Middle frontal gyrus (tissue), 1 donor: ENCODE results near the gene WDR82.
"Not testable (repeated sequence)": the region's sequence is repeated elsewhere in the genome, so short reads cannot be mapped to it uniquely, and the experiment has no call there.

Experiments used
- DNase-seq: peaks from one replicate; pipeline ENCODE4 v3.0.0-alpha.2; 2015; ENCODE audit warnings: low spot score; ENCODE audit errors: extremely low spot score

The WDR82 gene

DNA sequence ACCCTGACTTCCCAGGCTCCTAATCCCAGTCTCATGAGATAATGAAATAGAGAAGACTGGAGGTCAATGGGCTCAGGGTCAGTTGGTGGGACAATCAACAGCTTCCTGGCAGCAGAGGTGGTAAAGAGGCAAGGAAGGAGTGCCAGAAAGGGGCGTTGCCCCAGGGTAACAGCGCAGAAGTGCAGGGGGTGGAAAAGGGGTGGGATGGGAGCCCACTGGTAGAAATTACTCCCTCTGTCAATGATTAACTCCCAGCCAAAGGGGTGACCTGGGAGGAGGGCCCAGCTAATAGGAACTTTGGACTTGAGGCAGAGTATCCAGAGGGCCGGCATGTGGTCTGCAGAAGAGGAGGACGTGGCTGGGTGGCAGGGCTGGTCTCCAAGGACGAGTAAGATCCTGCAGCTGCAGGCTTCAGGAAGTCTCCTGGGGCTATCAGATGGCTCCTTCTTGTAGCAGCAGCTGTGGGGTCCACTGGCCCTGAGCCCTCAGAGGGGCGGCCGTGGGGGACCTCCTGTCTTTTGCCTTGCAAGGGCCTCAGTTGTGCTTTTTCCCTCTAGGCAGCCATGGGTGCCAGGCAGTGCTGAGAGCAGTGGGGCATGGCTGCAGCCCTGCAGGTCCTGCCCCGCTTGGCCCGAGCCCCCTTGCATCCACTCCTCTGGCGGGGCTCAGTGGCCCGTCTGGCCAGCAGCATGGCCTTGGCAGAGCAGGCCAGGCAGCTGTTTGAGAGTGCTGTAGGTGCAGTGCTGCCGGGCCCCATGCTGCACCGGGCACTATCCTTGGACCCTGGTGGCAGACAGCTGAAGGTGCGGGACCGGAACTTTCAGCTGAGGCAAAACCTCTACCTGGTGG is 11.5 kb upstream of the WDR82 start:
- DNase-seq = no peak

DNA sequence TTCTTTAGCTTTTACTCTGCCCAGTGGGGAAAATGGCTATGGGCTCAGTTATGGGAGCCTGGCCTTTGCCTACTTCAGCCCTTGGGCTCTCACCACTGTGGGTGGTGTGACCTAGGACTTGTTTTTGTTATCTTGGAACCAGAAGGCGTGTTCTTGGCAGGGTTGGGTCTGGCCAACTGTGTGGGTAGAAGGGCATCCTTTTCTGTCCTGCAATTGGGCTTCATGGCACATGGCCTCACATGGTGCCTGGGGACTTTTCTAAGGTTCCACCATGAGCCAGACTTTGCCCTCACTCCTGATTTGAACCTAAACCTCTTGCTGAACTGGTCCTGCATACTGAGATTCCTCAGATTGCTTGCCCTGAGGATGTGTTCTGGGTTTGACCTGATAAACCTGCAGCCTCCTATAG is 10.9 kb upstream of the WDR82 start:
- no peak for DNase-seq

DNA sequence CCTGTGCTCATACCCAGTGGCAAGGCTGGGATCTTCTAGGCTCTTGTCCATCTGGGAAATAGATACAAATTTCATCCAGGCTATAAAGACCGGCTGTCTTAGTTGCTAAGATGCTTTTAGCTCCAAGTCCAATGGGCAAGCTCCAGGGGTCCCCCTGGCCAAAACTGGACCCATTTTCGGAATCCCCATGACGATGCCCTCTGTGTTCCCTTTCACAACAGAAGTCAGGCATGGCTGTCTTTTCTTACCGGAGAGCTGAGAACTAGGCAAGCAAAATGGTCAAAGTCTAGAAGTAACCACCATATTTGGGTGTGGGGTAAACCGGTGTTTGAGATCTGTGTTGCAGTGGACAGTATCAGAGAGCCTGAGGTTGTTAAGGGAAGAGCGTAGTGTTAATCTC is 10.2 kb upstream of the WDR82 start:
- no peak for DNase-seq

DNA sequence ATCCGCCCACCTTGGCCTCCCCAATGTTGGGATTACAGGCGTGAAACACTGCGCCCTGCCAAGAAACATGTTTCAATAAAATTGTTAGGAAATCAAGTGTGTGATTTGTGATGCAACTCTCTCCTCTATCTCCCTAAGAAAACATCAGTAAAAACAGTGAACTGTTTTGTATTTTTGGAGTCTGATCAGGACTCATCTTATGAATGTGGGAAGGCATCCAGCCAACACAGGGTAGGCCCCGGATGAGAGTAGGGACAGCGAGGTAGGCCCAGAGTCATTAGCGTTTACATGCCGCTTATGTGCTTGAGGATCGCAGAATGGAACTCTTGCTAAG is 8.3 kb upstream of the WDR82 start:
- no peak for DNase-seq

DNA sequence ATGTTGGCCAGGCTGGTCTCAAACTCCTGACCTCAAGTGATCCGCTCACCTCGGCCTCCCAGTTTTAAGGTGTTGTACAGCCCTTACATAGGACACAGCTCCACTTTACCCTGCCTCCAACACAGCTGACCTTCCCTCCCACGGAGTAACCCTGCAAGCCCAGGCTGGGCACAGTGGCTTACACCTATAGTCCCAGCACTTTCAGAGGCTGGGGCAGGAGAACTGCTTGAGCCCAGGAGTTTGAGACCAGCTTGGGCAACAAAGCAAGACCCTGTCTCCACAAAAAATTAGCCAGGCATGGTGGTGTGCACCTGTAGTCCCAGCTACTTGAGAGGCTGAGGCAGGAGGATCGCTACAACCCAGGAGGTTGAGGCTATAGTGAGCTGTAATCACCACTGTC is 5.6 kb upstream of the WDR82 start:
- not testable (repeated sequence) for DNase-seq

DNA sequence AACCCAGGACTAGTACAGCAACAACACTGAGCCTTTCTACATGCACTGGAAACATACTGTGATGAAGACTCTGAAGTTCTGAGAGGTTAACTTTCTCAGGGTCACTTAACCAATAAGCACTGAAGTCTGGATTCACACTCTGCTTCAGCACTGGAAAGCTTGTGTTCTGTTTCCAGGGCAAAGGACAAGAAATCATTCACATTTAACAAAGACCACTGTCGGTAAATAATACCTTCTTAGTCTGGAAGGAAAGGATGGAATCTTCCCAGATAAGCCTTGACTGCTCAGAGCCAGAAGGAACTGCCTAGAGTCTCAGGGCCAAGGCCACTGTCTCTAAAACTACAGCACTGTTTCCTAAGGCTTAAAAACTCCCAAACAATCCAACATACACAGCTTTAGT is 4.9 kb upstream of the WDR82 start:
- no peak for DNase-seq

DNA sequence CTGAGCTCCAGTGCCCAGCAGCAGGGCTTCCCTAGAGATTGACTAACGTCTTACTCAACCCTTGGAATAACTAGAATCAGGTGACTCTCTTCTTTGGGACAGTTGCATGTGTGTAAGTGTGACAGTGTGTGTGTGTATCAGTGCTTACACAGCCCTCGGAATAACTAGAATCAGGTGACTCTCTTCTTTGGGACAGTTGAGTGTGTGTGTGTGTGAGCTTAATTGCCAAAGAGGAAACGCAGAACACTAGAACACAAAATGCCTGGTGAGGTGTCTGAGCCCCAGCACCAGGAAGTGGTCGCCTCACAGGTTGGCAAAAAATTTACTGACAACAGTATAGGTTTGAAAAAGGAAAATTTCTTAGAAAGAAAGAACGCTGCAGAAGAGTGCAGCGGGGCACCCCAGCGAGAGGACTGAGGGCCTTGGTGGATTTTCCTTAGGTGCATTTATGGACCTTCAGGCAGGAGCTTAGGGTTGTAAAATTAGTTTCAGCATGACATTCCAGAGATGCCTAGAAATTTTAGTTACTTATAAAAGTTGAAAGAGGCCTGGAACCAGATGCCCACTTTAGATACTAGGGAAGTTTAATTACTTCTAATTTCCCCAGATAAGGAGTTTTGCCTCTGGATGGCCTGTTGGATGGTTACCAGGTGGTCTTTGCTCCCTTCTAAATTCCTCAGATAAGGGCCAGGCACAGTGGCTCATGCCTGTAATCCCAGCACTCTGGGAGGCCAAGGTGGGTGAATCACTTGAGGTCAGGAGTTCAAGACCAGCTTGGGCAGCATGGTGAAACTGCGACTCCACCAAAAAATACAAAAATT is 3.7 kb upstream of the WDR82 start:
- DNase-seq = no peak

DNA sequence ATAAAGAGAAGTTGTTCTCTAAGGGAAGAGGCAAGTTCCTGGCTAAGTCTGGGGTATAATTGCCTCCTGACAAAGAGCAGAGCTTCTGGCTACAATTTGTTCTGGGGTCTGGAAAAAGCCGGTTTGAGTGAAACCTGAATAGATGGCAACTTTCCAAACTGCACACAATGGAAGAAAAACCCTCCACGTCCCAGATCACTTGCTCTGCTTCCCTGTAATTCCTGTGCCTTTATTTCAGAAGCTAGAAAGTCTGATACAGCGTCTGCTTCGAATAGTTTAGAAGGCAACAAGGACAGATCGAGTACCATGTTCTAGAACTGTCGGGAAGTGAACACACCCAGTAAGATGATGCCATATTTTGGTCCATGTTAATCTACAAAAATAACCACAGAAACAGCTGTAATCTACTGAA is 1.6 kb upstream of the WDR82 start:
- DNase-seq = no peak

DNA sequence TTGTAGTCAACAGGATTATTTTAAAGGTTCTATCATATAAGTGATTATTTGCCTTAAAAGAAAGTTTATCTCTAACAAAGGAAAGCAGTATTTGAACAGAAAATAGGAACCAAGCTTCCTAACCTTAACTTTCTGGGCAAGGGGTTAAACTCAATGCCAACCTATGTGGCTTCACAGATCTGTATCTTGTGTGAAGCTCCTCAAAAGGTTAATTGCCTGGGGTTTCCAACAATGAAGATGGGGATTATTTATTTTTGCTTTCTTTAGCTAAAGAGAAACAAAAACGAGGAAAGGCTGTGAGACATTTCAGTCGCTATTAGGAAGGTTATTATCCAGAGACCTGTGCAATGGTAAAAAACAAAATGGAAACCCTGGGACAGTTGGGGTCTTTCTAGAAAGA is 1.1 kb upstream of the WDR82 start:
- DNase-seq = no peak

DNA sequence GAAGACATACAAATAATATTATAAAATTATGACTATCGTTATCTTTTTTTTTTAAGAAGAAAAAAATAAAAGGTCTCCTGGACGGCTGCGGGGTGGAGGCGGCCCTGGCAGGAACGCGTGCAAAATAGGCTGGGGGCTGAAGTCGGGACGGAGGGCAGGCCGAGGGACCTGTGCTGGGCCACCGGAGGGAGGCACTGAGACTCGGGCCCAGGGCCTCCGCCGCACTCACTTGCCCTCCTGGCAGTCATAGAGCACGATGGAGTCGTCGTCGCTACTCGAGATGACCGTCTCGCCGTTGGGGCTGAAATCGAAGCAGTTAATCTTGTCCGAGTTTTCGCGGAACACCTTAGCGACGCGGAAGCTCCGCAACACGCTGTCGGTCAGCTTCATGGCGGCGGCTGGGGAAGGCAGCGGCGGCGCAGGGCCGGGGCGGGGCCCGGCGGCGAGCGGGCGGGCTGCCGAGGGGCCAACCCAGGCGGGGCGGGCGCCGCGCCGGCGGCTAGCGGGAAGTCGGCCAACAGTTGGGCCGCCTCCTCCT is 408 bp downstream of the WDR82 start:
- peak; percentile 18 for DNase-seq

DNA sequence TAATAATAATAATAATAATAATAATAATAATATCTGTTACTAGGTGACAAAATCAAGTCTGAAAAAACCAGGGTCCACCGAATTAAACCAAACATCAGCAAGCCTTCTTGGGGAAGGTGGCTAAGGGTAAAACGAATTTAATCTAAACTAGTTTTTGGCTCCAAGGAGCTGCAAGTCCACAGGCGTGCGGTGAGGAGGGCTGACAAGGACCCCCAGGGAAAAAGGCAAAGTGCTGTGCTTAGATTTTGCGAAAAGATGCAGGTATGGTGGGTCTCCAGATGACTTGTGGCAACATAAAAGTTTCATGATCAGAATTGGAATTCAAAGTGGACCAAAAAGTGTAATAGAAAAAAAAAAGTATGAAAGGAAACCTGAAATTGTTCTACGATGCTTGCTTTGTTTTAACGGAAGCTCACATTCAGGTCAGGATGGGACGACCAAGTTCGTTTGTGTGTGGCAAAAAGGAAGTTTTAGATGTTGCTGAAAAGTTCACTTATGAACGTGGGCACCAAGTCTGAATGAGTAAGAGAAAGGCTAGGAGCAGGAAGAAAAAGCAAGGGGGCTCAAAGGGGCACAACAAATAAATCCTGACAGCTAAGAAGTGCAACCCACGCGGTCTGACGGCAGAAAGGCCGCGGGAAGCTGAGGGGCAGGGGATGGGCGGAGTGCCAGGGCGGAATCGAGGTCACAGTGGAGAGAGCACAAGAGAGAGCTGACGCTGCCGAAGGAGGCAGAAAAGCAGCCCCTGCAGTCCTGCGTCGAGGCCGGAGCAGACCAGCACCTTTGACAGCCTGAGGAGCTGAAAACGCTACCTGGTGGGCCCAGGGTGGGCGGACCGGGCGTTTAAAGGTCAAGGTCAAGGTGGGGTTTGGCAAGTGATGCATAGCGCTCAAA is 1.1 kb downstream of the WDR82 start:
- DNase-seq = no peak

DNA sequence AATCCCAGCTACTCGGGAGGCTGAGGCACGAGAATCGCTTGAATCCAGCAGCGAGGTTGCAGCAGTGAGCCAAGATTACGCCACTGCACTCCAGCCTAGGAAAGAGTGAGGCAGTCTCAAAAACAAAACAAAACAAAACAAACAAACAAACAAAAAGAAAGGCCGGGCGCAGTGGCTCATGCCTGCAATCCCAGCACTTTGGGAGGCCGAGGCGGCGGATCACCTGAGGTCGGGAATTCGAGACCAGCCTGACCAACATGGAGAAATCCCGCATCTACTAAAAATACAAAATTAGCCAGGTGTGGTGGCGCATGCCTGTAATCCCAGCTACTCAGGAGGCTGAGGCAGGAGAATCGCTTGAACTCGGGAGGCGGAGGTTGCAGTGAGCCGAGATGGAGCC is 3.7 kb downstream of the WDR82 start:
- DNase-seq = not testable (repeated sequence)

DNA sequence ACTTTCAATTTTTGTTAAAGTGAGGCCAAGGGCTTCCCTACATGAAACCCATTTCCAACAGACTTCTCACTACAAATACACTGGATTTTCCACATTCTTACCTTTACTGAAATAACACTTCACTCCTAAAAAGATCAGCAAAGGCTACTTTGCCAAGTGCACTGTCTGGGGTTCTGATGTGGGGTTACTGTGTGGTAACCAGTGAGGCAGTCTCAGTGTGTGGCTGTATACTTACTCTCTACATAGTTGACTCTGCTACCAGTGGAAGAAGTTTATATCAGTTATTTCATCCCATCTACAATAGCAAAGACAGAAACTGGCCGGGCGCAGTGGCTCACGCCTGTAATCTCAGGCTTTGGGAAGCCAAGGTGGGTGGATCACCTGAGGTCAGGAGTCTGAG is 5.6 kb downstream of the WDR82 start:
- DNase-seq = no peak

DNA sequence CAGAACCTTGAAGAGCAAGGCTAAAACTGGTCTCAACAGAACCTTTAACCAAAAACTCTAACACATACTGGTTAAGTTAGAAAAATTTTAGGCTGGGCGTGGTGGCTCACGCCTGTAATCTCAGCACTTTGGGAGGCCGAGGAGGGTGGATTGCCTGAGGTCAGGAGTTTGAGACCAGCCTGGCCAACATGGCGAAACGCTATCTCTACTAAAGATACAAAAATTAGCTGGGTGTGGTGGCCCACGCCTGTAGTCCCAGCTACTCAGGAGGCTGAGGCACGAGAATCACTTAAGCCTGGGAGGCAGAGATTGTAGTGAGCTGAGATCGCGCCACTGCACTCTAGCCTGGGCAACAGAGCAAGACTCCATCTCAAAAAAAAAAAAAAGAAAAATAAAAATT is 6.3 kb downstream of the WDR82 start:
- not testable (repeated sequence) for DNase-seq

DNA sequence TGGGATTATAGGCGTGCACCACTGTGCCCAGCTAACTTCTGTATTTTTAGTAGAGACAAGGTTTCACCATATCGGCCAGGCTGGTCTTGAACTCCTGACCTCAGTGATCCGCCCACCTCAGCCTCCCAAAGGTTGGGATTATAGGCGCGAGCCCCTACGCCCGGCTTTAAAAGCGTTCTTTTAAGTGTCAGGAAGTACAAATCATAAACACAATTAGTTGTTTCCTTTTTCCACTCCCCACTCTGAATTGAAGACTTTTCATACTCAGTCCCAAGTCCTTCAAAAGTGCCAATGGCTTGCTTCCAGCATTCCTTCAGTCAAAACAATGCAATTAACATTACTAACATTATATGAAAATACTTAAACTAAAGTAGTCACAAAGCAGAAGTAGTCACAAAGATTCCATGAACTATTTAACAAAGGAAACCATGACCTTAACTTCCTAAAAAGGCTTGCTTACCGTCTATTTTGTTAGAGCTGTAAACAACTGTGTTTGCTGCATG is 8.1 kb downstream of the WDR82 start:
- no peak for DNase-seq

DNA sequence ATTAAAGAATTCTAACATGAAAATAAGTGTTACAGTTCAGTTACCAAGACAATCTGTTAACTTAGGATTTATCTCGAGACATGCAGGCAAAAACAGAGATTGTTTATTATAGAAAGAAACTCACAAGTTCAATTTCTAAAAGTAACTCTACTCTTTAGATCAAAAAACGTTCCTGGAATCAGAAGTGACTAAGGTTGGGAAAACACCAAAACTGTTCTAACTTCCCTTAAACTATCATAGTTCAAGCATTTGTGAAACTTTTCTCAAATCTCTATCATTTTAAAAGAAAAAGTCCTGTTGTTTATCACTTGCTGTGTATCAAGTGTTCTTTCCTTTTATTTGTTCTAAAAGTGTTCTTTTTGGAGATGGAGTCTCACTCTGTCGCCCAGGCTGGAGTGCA is 8.7 kb downstream of the WDR82 start:
- no peak for DNase-seq

DNA sequence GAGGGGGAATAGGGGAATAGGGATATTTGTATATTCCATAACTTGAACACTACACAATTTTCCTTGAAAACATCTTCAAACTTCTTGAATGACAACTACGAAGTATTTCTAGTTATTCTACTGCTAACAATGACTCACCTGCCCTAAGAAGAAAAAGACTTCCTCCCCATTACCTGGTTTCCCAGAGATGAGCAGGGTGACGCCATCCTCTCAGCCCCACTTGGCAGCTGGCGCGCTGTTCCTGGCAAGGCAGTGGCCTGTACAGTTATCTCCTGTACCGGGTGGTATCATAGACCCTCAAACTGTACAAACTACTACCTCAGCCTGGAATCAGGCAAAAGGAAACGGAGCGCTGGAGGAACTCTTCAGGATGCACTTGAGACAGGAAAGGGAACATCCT is 10.4 kb downstream of the WDR82 start:
- no peak for DNase-seq

DNA sequence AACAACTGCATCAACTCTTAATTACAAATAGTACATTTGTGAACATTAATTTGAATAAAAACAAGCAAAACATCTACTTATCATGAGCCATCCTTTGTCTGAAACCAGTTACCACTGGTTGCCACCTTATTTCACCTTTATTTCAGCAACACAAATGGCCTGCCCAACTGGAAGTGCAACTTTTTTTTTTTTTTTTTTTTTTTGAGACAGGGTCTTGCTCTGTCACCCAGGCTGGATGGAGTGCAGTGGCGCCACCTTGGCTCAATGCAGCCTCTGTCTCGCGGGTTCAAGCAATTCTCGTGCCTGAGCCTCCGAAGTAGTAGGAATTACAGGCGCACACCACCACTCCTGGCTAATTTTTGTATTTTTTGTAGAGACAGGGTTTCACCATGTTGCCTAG is 13.1 kb downstream of the WDR82 start:
- DNase-seq = no peak

DNA sequence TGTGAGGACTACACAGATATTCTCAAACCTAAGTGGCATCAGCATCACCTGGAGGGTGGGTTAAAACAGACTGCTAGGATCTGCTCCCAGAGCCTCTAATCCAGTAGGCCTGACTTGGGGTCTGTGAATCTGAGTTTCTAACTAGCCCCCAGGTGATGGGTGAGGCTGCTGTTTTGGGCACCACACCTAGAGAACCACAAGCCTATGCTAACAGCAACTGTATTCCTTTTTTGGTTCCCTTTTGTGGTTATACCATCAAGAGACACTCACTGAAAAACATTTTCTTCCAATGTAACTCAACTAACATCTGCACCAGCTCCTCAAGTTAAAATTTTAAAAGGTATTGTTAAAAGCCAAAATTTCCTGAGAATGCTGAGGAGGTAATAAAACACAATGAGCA is 16.0 kb downstream of the WDR82 start:
- DNase-seq = no peak

DNA sequence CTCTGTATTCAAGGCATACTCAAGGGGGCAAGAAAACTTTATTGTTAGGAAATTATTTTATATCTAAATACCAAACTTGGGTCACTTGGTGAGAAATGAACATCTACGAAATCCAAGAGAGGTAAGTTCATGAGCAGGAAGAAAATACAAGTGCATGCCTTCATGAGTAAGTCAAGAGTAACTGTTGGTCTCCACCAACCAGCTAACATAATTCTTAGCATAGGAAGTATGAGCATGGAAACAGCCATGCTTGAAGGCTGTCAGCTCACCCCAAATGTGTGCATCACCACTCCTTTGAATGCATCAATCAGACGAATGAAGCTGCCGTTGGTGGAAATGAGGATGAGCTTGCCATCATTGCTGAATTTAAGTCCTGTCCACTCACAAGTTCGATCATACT is 19.0 kb downstream of the WDR82 start:
- DNase-seq = no peak

DNA sequence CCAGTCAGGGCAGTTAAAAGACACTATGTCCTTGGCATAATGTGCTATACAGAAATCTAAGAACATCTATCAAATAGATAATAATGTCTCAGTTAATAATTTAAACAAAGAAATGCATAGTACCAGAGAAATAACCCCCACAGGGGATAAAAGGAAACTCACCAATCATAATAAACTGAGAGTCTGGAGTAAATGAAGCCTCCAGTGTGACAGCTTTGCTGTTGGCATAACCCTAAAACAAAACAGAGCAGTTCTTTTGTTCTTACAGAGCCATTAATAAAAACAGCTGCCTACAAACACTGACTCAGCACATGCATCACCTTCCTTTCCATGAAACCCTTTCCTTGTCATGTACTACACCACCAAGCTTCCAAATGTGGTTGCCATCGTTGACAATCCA is 19.4 kb downstream of the WDR82 start:
- no peak for DNase-seq
